AG10803 (cell line): ENCODE results near the gene NHS.

Source experiments
- DNase-seq: peaks from one replicate; pipeline ENCODE4 v3.0.0; 2010; ENCODE audit warnings: low read depth
- H3K4me3 ChIP-seq: 2 replicates; pipeline ENCODE4 v1.5.1; 2011; ENCODE audit warnings: mild to moderate bottlenecking, low read length, control low read depth
- CTCF ChIP-seq: conservative IDR thresholded peaks from 2 replicates; pipeline ENCODE4 v1.5.1; 2011; ENCODE audit warnings: mild to moderate bottlenecking, low read length, control low read depth, inconsistent platforms

Gene NHS

GRCh38 chrX:17559728-17560379 lies 184.9 kb downstream of the NHS start:
- DNase-seq = peak; percentile 84
- no peak overlapping the region for H3K4me3 ChIP-seq
- no peak for TF ChIP-seq CTCF

- TF ChIP-seq CTCF = no peak
- DNase-seq = no peak
- H3K4me3 ChIP-seq = no peak overlapping the region
Observed at GRCh38 chrX:17560385-17560784, 185.4 kb downstream of the NHS start.

- H3K4me3 ChIP-seq = no peak overlapping the region
- no peak for TF ChIP-seq CTCF
- DNase-seq = no peak
Observed at GRCh38 chrX:17563076-17563475, 188.1 kb downstream of the NHS start.

GRCh38 chrX:17563515-17563914 lies 188.5 kb downstream of the NHS start:
- DNase-seq = peak; percentile 50
- no peak for TF ChIP-seq CTCF
- H3K4me3 ChIP-seq = no peak overlapping the region

- no peak for TF ChIP-seq CTCF
- peak; percentile 76 for DNase-seq
- H3K4me3 ChIP-seq = no peak overlapping the region
Observed at GRCh38 chrX:17564689-17565409, 189.8 kb downstream of the NHS start.

- no peak overlapping the region for H3K4me3 ChIP-seq
- TF ChIP-seq CTCF = no peak
- DNase-seq = no peak
Observed at GRCh38 chrX:17566740-17567139, 191.7 kb downstream of the NHS start.

- TF ChIP-seq CTCF = no peak
- no peak overlapping the region for H3K4me3 ChIP-seq
- DNase-seq = no peak
Observed at GRCh38 chrX:17567187-17567586, 192.2 kb downstream of the NHS start.
